ENCODE data around the gene CITED1. TPM values are rescaled to one million over a fixed set of nuclear protein-coding genes. Genes with fewer than 3 reads are reported as not detected.
A peak's percentile ranks its signal among the peaks of the same experiment; 100 is the strongest.

The CITED1 gene, protein sequence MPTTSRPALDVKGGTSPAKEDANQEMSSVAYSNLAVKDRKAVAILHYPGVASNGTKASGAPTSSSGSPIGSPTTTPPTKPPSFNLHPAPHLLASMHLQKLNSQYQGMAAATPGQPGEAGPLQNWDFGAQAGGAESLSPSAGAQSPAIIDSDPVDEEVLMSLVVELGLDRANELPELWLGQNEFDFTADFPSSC
- total RNA-seq: not detected
- long read RNA-seq: 0 reads

DNA sequence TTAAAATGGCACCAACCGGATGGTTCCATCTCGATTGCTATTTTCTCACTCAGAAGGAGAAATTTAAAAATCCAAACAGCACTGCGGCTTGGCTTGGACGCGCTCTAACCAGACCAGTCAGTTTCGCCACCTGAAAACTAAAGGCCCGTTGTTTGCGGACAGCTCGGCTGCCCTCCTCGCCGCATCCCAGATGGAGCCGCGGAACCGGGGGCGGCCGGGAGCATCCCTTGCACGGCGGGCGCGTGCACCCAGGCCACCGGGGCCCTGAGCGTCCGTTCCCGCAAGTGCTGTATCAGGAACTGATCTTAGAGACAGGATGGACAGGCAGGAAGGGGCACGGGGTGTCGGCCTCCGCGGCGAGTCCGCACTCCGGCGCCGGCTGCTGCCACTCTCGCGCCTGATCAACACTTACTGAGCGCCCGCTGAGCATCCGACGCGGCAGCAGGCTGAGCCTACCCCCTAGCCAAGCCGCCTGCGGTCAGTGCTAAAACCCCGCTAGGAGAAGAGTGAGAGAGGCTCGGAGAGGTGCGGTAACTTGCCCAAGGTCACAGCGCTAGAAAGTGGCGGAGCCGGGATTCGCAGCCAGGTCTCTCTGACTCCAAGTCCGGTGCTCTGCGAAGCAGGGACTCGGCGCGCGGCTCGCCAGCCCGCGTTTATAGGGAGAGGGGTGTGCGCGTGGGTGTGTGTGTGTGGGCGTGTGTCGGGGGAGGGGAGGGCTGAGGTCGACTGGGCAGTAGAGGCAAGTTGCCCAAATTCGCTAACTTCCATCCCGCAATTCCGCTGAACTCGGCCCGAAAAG is at the start of gene CITED1:
Gene CITED1, minus strand, starts transcription at position 629 of the 799 bp plus-strand sequence. CDS start 3,045 bp downstream, outside the sequence.
- TF ChIP-seq, protein P1, sequence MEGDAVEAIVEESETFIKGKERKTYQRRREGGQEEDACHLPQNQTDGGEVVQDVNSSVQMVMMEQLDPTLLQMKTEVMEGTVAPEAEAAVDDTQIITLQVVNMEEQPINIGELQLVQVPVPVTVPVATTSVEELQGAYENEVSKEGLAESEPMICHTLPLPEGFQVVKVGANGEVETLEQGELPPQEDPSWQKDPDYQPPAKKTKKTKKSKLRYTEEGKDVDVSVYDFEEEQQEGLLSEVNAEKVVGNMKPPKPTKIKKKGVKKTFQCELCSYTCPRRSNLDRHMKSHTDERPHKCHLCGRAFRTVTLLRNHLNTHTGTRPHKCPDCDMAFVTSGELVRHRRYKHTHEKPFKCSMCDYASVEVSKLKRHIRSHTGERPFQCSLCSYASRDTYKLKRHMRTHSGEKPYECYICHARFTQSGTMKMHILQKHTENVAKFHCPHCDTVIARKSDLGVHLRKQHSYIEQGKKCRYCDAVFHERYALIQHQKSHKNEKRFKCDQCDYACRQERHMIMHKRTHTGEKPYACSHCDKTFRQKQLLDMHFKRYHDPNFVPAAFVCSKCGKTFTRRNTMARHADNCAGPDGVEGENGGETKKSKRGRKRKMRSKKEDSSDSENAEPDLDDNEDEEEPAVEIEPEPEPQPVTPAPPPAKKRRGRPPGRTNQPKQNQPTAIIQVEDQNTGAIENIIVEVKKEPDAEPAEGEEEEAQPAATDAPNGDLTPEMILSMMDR (IDR thresholded peaks at IDR 0.05; ENCODE audit: borderline replicate concordance): no peak
- Histone ChIP-seq H3K27me3 (ENCODE audit: low read depth) (peaks cover 28% of the 10 kb centered on the region), H3K4me3 (peak within 1 kb of the TSS; percentile 70), H3K9me3 (replicated peaks) (no peaks in the 10 kb centered on the region), H3K27ac (replicated peaks) (no peak within 1 kb of the TSS), H3K36me3 (no peaks in the 10 kb centered on the region), H3K4me1 (peaks cover 38% of the 10 kb centered on the region)
- DNase-seq: no peak
- intact Hi-C loops (cut with micrococcal nuclease): no loop called here

DNA sequence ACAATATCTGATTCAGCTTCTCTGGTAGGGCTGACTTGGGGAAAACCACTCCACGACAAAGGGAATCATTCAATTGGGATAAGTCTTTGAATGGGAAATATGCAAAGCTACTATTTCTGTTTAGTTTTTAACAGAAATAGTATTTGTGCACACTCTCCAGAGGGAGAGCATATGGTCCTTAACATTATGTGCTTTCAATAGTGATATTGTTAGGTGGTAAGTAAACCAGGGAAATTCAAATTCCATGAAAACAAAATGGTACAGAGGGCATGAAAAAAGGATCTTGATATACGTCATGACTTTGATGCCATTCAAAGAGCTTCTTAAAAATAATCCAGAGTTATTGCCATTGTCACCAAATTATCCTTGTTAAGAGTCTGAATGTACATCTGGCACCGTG is 47.1 kb upstream of the CITED1 start:
- Histone ChIP-seq H3K4me1 (no peaks in the 10 kb centered on the region), H3K27me3 (ENCODE audit: low read depth) (no peaks in the 10 kb centered on the region), H3K36me3 (peaks cover 2% of the 10 kb centered on the region), H3K4me3 (no peak overlapping the region), H3K9me3 (replicated peaks) (no peaks in the 10 kb centered on the region), H3K27ac (replicated peaks) (no peak overlapping the region)
- no peak for DNase-seq
- intact Hi-C loops (cut with micrococcal nuclease): no loop called here
- TF ChIP-seq, protein P1 (IDR thresholded peaks at IDR 0.05; ENCODE audit: borderline replicate concordance): no peak

DNA sequence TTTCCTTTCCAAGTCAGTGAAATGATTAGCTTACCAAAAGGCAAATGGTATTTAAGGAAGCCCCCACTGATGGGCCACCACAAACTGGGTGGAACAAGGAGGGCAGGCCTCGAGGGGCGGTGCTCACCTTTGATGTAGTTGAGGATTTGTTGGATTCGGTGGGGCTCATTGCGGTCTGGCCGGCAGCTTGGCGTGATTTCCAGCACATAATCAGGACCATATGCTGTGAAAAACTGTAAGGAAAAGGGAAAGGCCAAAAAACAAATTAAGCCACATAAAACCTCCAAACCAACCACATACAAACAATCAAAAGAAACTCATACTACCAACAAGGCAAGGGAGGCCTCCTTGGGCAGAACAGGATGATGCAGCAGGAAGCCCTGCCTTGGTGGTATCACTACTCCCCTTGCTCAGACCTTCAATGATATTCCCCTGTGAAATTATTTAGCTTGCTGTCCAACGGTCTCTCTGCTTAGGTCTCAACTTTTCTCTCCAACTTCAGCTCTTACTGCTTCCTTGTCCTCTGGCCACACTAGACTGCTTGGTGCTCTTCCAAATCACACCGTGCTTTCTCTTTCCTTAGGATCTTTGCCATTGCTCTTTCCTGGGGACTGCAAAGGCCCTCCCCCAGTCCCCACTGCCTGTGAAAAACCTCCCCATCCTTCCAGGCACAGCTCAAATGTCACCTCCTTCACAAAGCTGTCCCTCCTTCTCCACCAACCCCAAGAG is 46.1 kb upstream of the CITED1 start:
- H3K9me3 ChIP-seq (replicated peaks): no peaks in the 10 kb centered on the region
- H3K4me3 ChIP-seq: no peak overlapping the region
- intact Hi-C loops (cut with micrococcal nuclease): no loop called here
- peaks cover 2% of the 10 kb centered on the region for H3K36me3 ChIP-seq
- no peaks in the 10 kb centered on the region for H3K4me1 ChIP-seq
- TF ChIP-seq, protein P1 (IDR thresholded peaks at IDR 0.05; ENCODE audit: borderline replicate concordance): no peak
- H3K27ac ChIP-seq (replicated peaks): peak overlapping the region; percentile 16
- H3K27me3 ChIP-seq (ENCODE audit: low read depth): no peaks in the 10 kb centered on the region
- DNase-seq: peak; percentile 13

DNA sequence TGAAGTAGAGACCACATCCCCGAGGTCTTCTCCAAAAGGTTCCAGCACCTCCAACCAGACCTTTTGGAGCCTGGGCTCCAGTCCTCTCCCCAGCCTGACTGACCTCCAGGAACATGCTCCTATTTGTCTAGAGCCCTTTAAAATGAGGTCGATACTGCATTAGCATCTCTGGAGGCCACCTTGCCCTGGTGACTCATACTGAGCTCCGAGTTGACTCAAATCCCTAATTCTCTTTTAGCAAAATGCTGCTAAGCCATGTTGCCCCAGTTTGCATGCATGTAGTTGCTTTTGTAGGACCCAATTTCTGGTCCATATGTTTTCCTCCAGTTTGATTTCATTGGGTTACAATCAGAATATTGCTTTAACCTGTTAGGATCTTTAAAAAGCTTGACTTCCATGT is 43.5 kb upstream of the CITED1 start:
- no peak for DNase-seq
- intact Hi-C loops (cut with micrococcal nuclease): no loop called here

More for the DNA sequence above, 43.5 kb upstream of the CITED1 start:
- Histone ChIP-seq H3K36me3 (peaks cover 2% of the 10 kb centered on the region), H3K9me3 (replicated peaks) (no peaks in the 10 kb centered on the region), H3K27ac (replicated peaks) (no peak overlapping the region), H3K27me3 (ENCODE audit: low read depth) (no peaks in the 10 kb centered on the region), H3K4me1 (no peaks in the 10 kb centered on the region), H3K4me3 (no peak overlapping the region)
- TF ChIP-seq, protein P1 (IDR thresholded peaks at IDR 0.05; ENCODE audit: borderline replicate concordance): no peak
